Measurements from ENCODE around the gene IQCH. TPM values are rescaled to one million over a fixed set of nuclear protein-coding genes. Genes with fewer than 3 reads are reported as not detected.
"Not testable (repeated sequence)": the region's sequence is repeated elsewhere in the genome, so short reads cannot be mapped to it uniquely, and the experiment has no call there.

IQCH gene
- total and polyA plus RNA-seq, 9 donors: 0.69 to 1.8 (median 0.97) TPM

DNA sequence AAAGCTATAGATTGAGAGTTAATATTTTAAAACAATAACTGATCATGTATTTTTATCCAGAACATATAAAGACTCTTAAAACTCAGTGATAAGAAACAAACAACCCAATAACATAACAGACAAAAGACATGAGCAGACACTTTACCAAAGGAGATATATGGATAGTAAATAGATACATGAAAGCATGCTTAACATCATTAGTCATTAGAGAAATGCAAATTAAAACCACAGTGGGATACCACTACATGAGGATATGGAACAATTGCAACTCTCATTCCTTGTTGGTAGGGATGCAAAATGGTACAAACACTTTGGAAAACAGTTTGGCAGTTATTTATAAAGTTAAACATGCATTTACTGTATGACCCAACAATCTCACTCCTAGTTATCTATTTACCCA, 95.0 kb downstream of the IQCH start:
- peaks cover under 1% of the 10 kb centered on the region for H3K27me3 ChIP-seq (ENCODE audit: control insufficient read depth, insufficient read depth, low read length)
- H3K4me1 ChIP-seq (ENCODE audit: control insufficient read depth, insufficient read depth, low read length): no peaks in the 10 kb centered on the region
- H3K4me3 ChIP-seq (ENCODE audit: low read length): no peak overlapping the region
- no peaks in the 10 kb centered on the region for H3K36me3 ChIP-seq (ENCODE audit: control insufficient read depth, insufficient read depth, low read length)
- peaks cover 8% of the 10 kb centered on the region for H3K9me3 ChIP-seq (replicated peaks; ENCODE audit: control insufficient read depth, low read depth, low read length)
- no peak overlapping the region for H3K27ac ChIP-seq (ENCODE audit: low read length)
- no peak for DNase-seq

DNA sequence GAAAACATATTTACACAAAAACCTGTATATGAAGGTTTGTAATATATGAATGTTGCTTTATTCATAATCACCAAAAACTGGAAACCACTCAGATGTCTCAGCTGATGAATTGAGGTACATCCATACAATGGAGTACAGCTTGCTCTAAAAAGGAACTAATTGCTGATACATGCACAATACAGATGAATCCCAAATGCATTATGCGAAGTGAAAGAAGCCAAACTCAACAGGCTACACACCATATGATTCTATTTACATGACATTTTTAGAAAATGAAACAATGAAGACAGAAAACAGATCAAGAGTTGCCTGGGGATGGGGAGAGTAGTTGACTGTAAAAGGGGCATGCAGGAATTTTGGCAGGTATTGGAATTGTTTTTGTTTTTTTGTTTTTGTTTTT, 95.5 kb downstream of the IQCH start:
- WGBS (ENCODE audit: insufficient coverage): no CpG with 5 or more reads among the region's 1 CpG
- H3K27ac ChIP-seq (ENCODE audit: low read length): no peak overlapping the region
- H3K27me3 ChIP-seq (ENCODE audit: control insufficient read depth, insufficient read depth, low read length): peaks cover 2% of the 10 kb centered on the region
- no peak for DNase-seq
- peaks cover 8% of the 10 kb centered on the region for H3K9me3 ChIP-seq (replicated peaks; ENCODE audit: control insufficient read depth, low read depth, low read length)
- no peaks in the 10 kb centered on the region for H3K4me1 ChIP-seq (ENCODE audit: control insufficient read depth, insufficient read depth, low read length)
- H3K4me3 ChIP-seq (ENCODE audit: low read length): no peak overlapping the region
- no peaks in the 10 kb centered on the region for H3K36me3 ChIP-seq (ENCODE audit: control insufficient read depth, insufficient read depth, low read length)

DNA sequence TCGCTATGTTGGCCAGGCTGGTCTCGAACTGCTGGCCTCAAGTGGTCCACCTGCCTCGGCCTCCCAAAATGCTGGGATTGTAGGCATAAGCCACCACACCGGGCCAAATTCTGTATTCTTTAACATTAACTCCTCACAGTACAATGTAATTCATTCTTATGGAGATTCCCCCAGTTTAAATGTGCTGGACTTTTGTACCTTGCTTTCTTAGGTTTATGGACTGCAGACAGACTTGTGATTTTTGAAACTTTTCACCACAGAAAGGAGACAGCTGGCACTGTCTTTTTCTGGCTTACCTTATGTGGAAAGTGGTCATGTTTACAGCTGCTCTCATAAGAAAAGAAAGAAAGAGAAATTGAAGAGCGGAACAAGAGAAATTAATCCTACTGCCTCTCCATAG, 103.8 kb downstream of the IQCH start:
- 40% methylated on average over 2 of the region's 5 CpGs for WGBS (ENCODE audit: insufficient coverage)
- Histone ChIP-seq H3K27me3 (ENCODE audit: control insufficient read depth, insufficient read depth, low read length) (peaks cover 2% of the 10 kb centered on the region), H3K36me3 (ENCODE audit: control insufficient read depth, insufficient read depth, low read length) (no peaks in the 10 kb centered on the region), H3K9me3 (replicated peaks; ENCODE audit: control insufficient read depth, low read depth, low read length) (no peaks in the 10 kb centered on the region), H3K27ac (ENCODE audit: low read length) (no peak overlapping the region), H3K4me1 (ENCODE audit: control insufficient read depth, insufficient read depth, low read length) (peaks cover 9% of the 10 kb centered on the region), H3K4me3 (ENCODE audit: low read length) (no peak overlapping the region)
- DNase-seq: peak; percentile 16

DNA sequence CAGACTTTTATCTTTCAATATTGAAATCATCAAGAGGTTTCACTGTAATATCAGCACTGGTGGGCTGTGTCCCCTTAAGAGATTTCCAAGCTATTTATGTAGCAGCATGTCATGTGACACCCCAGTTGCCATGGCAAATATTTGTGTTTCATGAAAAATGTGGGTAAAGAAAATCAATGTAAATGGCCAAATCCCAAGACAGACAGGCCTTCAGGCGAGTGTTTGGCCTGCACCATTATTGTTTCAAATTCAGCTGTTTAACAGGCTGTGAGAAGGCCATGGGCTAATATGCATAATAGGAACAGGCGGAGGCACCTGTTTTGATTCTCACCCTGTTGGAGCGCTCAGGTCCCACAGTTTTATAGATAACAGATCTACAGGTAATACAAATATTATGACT, 104.2 kb downstream of the IQCH start:
- H3K27me3 ChIP-seq (ENCODE audit: control insufficient read depth, insufficient read depth, low read length): peaks cover 2% of the 10 kb centered on the region
- H3K4me1 ChIP-seq (ENCODE audit: control insufficient read depth, insufficient read depth, low read length): peaks cover 9% of the 10 kb centered on the region
- no peaks in the 10 kb centered on the region for H3K36me3 ChIP-seq (ENCODE audit: control insufficient read depth, insufficient read depth, low read length)
- WGBS (ENCODE audit: insufficient coverage): 29% methylated on average over 1 of the region's 3 CpGs
- peak; percentile 41 for DNase-seq
- no peak overlapping the region for H3K27ac ChIP-seq (ENCODE audit: low read length)
- no peaks in the 10 kb centered on the region for H3K9me3 ChIP-seq (replicated peaks; ENCODE audit: control insufficient read depth, low read depth, low read length)
- H3K4me3 ChIP-seq (ENCODE audit: low read length): no peak overlapping the region

DNA sequence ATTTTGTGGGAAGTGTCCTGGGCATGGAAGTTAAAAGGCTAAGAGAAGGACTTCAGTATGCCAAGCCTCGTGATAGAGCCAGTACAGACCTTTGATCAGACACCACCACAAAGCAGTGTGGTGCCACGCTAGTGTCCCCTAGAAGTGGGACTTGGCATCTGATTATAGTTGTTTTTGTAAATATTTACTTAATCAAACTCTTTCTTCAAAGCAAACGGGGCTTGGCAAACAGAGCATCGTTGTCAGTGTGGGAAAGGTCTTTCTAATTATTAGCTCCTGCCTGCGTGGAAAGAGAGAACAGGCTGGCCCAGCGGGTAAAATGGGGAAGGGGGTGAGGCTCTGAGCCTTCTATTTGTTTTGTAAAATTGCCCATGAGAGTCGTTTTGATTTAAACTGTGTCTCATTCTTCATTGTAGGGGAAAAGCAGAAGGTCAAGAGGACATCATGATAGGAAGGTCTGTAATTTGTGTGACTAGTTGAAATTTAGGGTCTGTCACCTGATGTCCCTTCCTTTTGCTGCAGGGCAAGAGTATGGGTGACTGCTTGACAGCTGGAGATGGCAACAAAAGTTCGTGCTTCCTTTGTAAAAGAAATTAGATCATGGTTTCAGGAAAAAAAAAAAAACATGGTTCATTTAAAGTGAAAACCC, 105.0 kb downstream of the IQCH start:
- Histone ChIP-seq H3K4me3 (ENCODE audit: low read length) (no peak overlapping the region), H3K36me3 (ENCODE audit: control insufficient read depth, insufficient read depth, low read length) (no peaks in the 10 kb centered on the region), H3K27me3 (ENCODE audit: control insufficient read depth, insufficient read depth, low read length) (peaks cover 2% of the 10 kb centered on the region), H3K27ac (ENCODE audit: low read length) (no peak overlapping the region), H3K4me1 (ENCODE audit: control insufficient read depth, insufficient read depth, low read length) (peaks cover 9% of the 10 kb centered on the region), H3K9me3 (replicated peaks; ENCODE audit: control insufficient read depth, low read depth, low read length) (no peaks in the 10 kb centered on the region)
- DNase-seq: no peak
- WGBS (ENCODE audit: insufficient coverage): 27% methylated on average over 4 of the region's 8 CpGs

DNA sequence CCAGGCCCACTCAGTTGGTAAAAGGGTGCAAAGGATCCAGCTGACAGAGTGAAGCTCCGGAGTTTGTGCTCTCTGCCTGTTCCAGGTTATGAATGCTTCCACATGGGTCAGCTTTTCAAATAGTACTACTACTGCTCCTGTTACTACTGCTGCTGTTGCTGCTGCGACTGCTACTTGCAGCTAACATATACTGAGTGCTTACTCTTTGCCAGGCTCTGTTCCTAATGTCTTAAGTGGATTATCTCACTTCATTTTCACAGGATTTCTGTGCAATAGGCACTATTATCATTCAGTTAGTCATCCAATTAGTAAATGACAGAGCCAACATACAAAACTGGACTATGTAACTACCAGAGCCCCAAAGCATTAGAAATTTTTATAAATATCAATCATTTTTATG, 106.5 kb downstream of the IQCH start:
- H3K36me3 ChIP-seq (ENCODE audit: control insufficient read depth, insufficient read depth, low read length): no peaks in the 10 kb centered on the region
- no peaks in the 10 kb centered on the region for H3K27me3 ChIP-seq (ENCODE audit: control insufficient read depth, insufficient read depth, low read length)
- no peak for DNase-seq
- peaks cover 9% of the 10 kb centered on the region for H3K4me1 ChIP-seq (ENCODE audit: control insufficient read depth, insufficient read depth, low read length)
- H3K4me3 ChIP-seq (ENCODE audit: low read length): no peak overlapping the region
- WGBS (ENCODE audit: insufficient coverage): 50% methylated on average over 1 of the region's 2 CpGs
- H3K9me3 ChIP-seq (replicated peaks; ENCODE audit: control insufficient read depth, low read depth, low read length): no peaks in the 10 kb centered on the region
- no peak overlapping the region for H3K27ac ChIP-seq (ENCODE audit: low read length)

DNA sequence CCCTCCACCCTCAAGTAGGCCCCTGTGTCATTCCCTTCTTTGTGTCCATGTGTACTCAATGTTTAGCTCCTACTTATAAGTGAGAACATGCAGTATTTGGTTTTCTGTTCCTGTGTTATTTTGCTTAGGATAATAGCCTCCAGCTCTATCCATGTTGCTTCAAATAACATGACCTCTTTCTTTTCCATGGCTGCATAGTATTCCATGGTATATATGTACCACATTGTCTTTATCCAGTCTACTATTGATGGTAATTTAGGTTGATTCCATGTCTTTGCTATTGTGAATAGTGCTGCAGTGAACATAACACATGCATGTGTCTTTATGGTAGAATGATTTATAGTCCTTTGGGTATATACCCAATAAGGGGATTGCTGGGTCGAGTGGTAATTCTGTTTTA, 109.1 kb downstream of the IQCH start:
- H3K36me3 ChIP-seq (ENCODE audit: control insufficient read depth, insufficient read depth, low read length); H3K9me3 ChIP-seq (replicated peaks; ENCODE audit: control insufficient read depth, low read depth, low read length); H3K27ac ChIP-seq (ENCODE audit: low read length); DNase-seq; H3K4me1 ChIP-seq (ENCODE audit: control insufficient read depth, insufficient read depth, low read length); H3K27me3 ChIP-seq (ENCODE audit: control insufficient read depth, insufficient read depth, low read length); H3K4me3 ChIP-seq (ENCODE audit: low read length): not testable (repeated sequence)
- no CpG with 5 or more reads among the region's 1 CpG for WGBS (ENCODE audit: insufficient coverage)

DNA sequence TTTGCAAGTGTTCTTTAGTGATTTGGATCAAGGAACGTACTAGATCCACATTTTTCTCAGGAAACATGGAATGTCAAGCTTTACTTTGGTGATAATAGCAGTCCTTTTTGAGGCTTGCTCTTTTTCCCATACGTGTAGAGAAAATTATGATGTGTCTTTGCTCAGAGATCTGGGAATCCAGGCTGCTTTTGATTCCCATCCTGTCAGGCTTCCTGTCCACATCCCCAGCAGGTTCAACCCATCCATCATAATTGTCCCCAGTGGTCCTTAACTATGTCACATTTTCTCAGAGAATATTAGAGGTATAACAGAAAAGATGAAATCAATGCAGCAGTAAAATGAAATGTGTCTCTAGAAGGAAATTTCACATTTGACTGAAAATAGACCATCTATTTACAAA, 111.4 kb downstream of the IQCH start:
- Histone ChIP-seq H3K27me3 (ENCODE audit: control insufficient read depth, insufficient read depth, low read length) (no peaks in the 10 kb centered on the region), H3K4me1 (ENCODE audit: control insufficient read depth, insufficient read depth, low read length) (no peaks in the 10 kb centered on the region), H3K9me3 (replicated peaks; ENCODE audit: control insufficient read depth, low read depth, low read length) (no peaks in the 10 kb centered on the region), H3K36me3 (ENCODE audit: control insufficient read depth, insufficient read depth, low read length) (no peaks in the 10 kb centered on the region), H3K4me3 (ENCODE audit: low read length) (no peak overlapping the region), H3K27ac (ENCODE audit: low read length) (no peak overlapping the region)
- no peak for DNase-seq
- no CpG with 5 or more reads among the region's 2 CpGs for WGBS (ENCODE audit: insufficient coverage)

DNA sequence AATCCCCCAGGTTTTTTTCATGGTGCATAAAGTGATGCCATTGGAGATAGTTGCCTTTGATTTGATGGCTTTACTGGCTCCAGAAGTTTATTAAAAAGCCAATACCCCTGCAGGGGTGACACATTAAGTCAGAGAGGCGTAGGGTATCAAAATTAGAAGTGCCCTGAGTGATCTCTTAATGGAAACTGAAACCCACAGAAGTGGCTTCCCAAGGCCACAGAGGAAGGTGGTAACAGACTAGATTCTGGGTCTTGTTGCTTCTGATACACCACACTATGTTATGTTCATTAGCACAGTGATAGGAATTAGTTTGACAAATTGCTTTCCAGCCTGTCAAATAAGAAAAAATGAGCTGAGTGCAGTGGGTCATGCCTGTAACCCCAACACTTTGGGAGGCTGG, 112.3 kb downstream of the IQCH start:
- WGBS (ENCODE audit: insufficient coverage): no CpG with 5 or more reads among the region's 1 CpG

DNA sequence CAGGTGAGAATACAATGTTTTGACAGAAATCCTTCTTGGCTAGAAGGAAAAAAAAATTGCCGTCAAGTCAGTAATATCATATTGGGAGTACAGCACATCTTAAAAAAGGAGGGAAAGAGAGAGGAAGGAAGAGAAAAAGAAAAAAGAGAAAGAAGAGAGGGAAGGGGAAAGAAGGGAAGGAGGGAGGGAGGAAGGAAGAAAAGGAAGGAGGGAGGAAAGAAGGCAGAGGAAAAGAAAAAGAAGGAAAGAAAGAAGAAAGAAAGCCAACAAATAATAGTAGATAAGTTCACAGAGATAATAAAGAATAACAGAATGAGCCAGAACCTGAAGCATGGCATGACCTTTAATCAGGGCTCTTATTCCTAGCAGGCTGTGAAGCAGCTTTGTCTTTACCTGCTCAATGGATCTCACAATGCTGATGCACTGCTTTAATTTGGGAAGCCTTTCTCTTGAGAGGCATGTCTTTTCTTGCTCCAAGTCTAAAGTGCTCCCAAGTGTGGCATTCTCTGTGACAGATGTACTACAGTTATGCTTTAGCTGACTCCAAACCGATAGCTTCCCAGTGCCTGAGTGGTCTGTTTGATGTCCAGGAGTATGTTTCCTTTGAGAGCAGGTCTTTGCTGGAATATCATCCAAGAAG, 114.9 kb downstream of the IQCH start:
- Histone ChIP-seq H3K4me3 (ENCODE audit: low read length) (no peak overlapping the region), H3K4me1 (ENCODE audit: control insufficient read depth, insufficient read depth, low read length) (no peaks in the 10 kb centered on the region)
- 88% methylated on average over 1 of the region's 2 CpGs for WGBS (ENCODE audit: insufficient coverage)

More for the DNA sequence above, 112.3 kb downstream of the IQCH start:
- Histone ChIP-seq H3K4me1 (ENCODE audit: control insufficient read depth, insufficient read depth, low read length) (no peaks in the 10 kb centered on the region), H3K9me3 (replicated peaks; ENCODE audit: control insufficient read depth, low read depth, low read length) (no peaks in the 10 kb centered on the region), H3K4me3 (ENCODE audit: low read length) (no peak overlapping the region), H3K27me3 (ENCODE audit: control insufficient read depth, insufficient read depth, low read length) (no peaks in the 10 kb centered on the region), H3K27ac (ENCODE audit: low read length) (no peak overlapping the region), H3K36me3 (ENCODE audit: control insufficient read depth, insufficient read depth, low read length) (no peaks in the 10 kb centered on the region)
- DNase-seq: no peak

More for the DNA sequence above, 114.9 kb downstream of the IQCH start:
- Histone ChIP-seq H3K27me3 (ENCODE audit: control insufficient read depth, insufficient read depth, low read length) (no peaks in the 10 kb centered on the region), H3K36me3 (ENCODE audit: control insufficient read depth, insufficient read depth, low read length) (no peaks in the 10 kb centered on the region), H3K9me3 (replicated peaks; ENCODE audit: control insufficient read depth, low read depth, low read length) (no peaks in the 10 kb centered on the region), H3K27ac (ENCODE audit: low read length) (no peak overlapping the region)
- DNase-seq: no peak

Data from muscle of leg (tissue), 11 donors.